ENCODE measurements around the gene ANAPC16. TPM values are rescaled to one million over a fixed set of nuclear protein-coding genes. Genes with fewer than 3 reads are reported as not detected.

Gene ANAPC16
- total and polyA plus RNA-seq, 4 donors = 67.9 to 138 (median 91.4) TPM

GRCh38 chr10:72243822-72244437 is 28.1 kb downstream of the ANAPC16 start:
- WGBS, 2 donors = 51 to 78% methylated on average over 11 of the region's 11 CpGs
- Histone ChIP-seq H3K36me3 (ENCODE audit: control insufficient read depth in 4 of 4, insufficient read depth in 4 of 4, low read length in 4 of 4) (no peaks in the 10 kb centered on the region), H3K4me1 (ENCODE audit: control insufficient read depth in 5 of 5, insufficient read depth in 5 of 5, low read length in 5 of 5) (peaks cover 27 to 49% (median 38%) of the 10 kb centered on the region in 5 donors), H3K27ac (ENCODE audit: low read depth in 1 of 2, low read length in 1 of 2) (peak overlapping the region; percentile 36 to 62), H3K4me3 (no peak overlapping the region), H3K9ac (ENCODE audit: insufficient read depth in 1 of 2, low read length in 2 of 2) (peak overlapping the region in 1 of 2 donors; percentile 72), H3K27me3 (ENCODE audit: control insufficient read depth in 3 of 3, insufficient read depth in 3 of 3, low read length in 2 of 3) (no peaks in the 10 kb centered on the region), H3K9me3 (ENCODE audit: control insufficient read depth in 4 of 4, insufficient read depth in 3 of 4, low read length in 3 of 4) (no peaks in the 10 kb centered on the region)
- DNase-seq (peak; percentile 81 to 94 (median 92)), ATAC-seq (ENCODE audit: insufficient read depth, low FRiP score) (no peak)
- no peak for TF ChIP-seq CTCF (IDR thresholded peaks at IDR 0.05; ENCODE audit: control extremely low read depth, extremely low read depth)

DNA sequence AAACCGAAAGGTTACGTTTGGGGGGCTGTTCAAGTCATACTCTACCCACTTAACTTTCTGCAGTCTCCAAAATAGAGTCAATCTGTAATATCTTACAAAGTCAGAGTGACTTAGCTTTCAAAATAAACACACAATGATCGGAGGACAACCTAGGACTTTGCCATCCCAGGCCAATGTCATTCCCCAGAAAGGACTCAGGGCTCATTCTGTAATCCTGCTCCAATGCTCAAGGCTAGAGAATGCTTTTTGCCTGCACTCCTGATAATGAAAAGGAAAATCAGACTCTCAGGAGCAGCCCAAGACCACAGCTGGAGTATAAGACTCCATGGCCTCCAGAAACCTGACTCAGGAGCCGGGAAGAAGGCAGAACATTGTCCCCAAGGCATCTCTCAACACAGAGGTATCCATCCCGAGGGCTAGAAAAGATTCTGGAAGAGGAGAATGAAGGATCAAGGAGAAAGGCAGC is 28.8 kb downstream of the ANAPC16 start:
- 54 to 60% methylated on average over 5 of the region's 5 CpGs for WGBS, 2 donors
- H3K27me3 ChIP-seq (ENCODE audit: control insufficient read depth in 3 of 3, insufficient read depth in 3 of 3, low read length in 2 of 3) = no peaks in the 10 kb centered on the region
- TF ChIP-seq CTCF (IDR thresholded peaks at IDR 0.05; ENCODE audit: control extremely low read depth, extremely low read depth) = no peak
- DNase-seq = no peak
- ATAC-seq (ENCODE audit: insufficient read depth, low FRiP score) = no peak
- H3K4me3 ChIP-seq = no peak overlapping the region
- H3K36me3 ChIP-seq (ENCODE audit: control insufficient read depth in 4 of 4, insufficient read depth in 4 of 4, low read length in 4 of 4) = no peaks in the 10 kb centered on the region
- H3K9me3 ChIP-seq (ENCODE audit: control insufficient read depth in 4 of 4, insufficient read depth in 3 of 4, low read length in 3 of 4) = no peaks in the 10 kb centered on the region
- H3K9ac ChIP-seq (ENCODE audit: insufficient read depth in 1 of 2, low read length in 2 of 2) = peak overlapping the region in 1 of 2 donors; percentile 72
- H3K27ac ChIP-seq (ENCODE audit: low read depth in 1 of 2, low read length in 1 of 2) = peak overlapping the region; percentile 41 to 83
- H3K4me1 ChIP-seq (ENCODE audit: control insufficient read depth in 5 of 5, insufficient read depth in 5 of 5, low read length in 5 of 5) = peaks cover 32 to 51% (median 40%) of the 10 kb centered on the region in 5 donors

DNA sequence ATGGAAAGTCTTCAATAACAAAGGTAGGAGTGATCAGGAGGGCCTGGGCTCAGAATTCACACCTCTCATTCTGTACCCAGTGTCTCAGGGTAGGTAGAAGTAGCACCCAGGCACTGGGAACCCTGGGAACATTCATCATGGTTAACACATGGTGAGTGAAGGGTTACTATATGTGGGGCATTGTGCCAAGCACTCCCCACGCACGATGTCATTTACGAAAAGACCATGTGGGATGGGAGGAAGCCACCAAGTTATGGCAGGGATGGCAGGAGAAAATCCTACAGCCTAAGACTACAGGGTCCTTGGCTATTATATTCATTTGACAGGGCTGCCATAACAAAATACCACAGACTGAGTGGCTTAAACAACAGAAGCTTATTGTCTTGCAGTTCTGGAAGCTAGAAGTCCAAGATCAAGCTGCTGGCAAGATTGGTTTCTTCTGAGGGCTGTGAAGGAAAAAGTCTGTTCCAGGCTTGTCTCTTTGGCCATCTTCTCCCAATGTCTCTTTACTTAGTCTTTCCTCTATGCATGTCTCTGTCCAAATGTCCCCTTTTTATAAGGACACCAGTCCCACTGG is 30.2 kb downstream of the ANAPC16 start:
- no peak for DNase-seq
- H3K9me3 ChIP-seq (ENCODE audit: control insufficient read depth in 4 of 4, insufficient read depth in 3 of 4, low read length in 3 of 4) = no peaks in the 10 kb centered on the region

More for the DNA sequence above, 30.2 kb downstream of the ANAPC16 start:
- H3K36me3 ChIP-seq (ENCODE audit: control insufficient read depth in 4 of 4, insufficient read depth in 4 of 4, low read length in 4 of 4) = no peaks in the 10 kb centered on the region
- no peak overlapping the region for H3K9ac ChIP-seq (ENCODE audit: insufficient read depth in 1 of 2, low read length in 2 of 2)
- H3K4me1 ChIP-seq (ENCODE audit: control insufficient read depth in 5 of 5, insufficient read depth in 5 of 5, low read length in 5 of 5) = peaks cover 34 to 51% (median 40%) of the 10 kb centered on the region in 5 donors
- H3K4me3 ChIP-seq = no peak overlapping the region
- no peaks in the 10 kb centered on the region for H3K27me3 ChIP-seq (ENCODE audit: control insufficient read depth in 3 of 3, insufficient read depth in 3 of 3, low read length in 2 of 3)
- peak overlapping the region; percentile 39 to 68 for H3K27ac ChIP-seq (ENCODE audit: low read depth in 1 of 2, low read length in 1 of 2)
- TF ChIP-seq CTCF (IDR thresholded peaks at IDR 0.05; ENCODE audit: control extremely low read depth, extremely low read depth) = no peak
- no peak for ATAC-seq (ENCODE audit: insufficient read depth, low FRiP score)
- 15 to 17% methylated on average over 3 of the region's 3 CpGs for WGBS, 2 donors
